NCI-H1436 (cell line): Measurements from ENCODE around the gene WDPCP.
"Not testable (repeated sequence)": the region's sequence is repeated elsewhere in the genome, so short reads cannot be mapped to it uniquely, and the experiment has no call there.

Experiments
- DNase-seq: peaks from one replicate; lab custom pipeline; 2025; lab: John Stamatoyannopoulos, UW

WDPCP gene, protein sequence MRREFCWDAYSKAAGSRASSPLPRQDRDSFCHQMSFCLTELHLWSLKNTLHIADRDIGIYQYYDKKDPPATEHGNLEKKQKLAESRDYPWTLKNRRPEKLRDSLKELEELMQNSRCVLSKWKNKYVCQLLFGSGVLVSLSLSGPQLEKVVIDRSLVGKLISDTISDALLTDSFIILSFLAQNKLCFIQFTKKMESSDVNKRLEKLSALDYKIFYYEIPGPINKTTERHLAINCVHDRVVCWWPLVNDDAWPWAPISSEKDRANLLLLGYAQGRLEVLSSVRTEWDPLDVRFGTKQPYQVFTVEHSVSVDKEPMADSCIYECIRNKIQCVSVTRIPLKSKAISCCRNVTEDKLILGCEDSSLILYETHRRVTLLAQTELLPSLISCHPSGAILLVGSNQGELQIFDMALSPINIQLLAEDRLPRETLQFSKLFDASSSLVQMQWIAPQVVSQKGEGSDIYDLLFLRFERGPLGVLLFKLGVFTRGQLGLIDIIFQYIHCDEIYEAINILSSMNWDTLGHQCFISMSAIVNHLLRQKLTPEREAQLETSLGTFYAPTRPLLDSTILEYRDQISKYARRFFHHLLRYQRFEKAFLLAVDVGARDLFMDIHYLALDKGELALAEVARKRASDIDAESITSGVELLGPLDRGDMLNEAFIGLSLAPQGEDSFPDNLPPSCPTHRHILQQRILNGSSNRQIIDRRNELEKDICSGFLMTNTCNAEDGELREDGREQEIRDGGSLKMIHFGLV

DNA sequence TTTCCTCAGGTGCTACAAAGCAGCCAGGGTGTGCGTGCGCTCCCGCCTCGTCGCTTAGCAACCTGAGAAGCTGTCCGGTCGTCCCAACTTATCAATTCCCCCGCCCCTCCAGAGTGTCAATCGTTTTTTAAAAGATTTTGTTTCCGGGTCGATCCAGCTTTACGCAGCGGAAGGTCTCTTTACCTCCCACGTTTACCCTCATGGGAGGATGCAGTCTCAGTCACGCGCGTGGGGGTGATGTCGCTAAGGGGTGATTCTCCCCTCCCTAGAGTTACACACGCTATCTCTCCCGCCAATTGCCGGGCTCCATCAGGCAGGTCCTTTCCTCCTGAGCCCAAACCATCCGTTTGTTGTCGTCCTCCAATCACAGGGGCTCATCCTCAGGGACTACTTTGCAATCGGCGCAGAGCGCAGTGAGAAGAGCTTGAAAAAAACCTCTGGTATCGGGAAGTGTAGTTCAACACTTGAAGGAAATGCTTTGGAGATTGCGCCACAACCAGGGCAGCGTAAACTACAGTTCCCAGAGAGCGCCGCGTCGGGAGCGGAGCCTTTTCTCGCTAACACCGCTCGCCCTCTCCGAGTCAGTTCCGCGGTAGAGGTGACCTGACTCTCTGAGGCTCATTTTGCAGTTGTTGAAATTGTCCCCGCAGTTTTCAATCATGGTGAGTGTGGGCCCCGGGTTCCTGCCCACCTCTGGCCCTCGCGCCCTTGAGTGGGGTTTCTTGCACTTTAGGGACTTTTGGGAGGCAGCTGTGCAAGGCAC, at the start of gene WDPCP, which contains the start of gene MDH1:
Gene WDPCP, minus strand, starts transcription at position 93 of the 763 bp plus-strand sequence. CDS start 206 bp downstream, outside the sequence.
Gene MDH1, plus strand, starts transcription at position 579 of the 763 bp plus-strand sequence. Its CDS starts 81 bp downstream, at position 660.
- DNase-seq, result peak; percentile 97

DNA sequence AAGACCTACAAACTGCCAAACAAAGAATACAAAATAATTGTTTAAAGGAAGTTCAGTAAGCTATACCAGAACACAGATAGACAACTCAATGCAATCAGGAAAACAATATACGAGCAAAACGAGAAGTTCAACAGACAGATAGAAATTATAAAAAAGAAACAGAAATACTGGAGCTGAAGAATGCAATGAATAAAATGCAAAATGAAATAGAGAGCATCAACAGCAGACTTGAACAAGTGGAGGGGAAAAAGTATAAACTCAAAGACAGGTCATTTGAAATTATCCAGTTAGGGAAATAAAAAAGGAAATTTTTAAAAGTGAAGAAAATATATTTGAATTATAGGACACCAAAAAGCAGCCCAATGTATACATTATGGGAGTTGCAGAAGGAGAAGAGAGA, 44.1 kb upstream of the WDPCP start:
- no peak for DNase-seq

DNA sequence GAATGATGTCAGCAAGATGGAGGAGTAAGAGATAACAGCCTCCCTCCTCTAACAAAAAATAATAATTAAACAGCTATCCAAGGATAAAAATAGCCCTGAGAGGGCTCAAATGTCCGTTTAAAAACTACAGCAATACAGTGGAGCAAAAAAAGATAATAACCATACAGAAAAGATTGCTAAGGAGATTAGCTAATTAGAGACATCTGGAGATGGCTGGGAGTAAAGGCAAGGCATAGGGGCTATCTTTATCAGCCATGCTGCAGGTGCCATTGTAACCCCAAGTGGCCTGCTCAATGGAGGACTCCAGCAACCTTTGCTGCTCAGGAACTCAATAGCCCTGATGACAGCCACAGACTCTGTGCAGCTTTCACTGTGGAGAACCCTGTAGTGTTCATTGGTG, 43.2 kb upstream of the WDPCP start:
- DNase-seq, result no peak

DNA sequence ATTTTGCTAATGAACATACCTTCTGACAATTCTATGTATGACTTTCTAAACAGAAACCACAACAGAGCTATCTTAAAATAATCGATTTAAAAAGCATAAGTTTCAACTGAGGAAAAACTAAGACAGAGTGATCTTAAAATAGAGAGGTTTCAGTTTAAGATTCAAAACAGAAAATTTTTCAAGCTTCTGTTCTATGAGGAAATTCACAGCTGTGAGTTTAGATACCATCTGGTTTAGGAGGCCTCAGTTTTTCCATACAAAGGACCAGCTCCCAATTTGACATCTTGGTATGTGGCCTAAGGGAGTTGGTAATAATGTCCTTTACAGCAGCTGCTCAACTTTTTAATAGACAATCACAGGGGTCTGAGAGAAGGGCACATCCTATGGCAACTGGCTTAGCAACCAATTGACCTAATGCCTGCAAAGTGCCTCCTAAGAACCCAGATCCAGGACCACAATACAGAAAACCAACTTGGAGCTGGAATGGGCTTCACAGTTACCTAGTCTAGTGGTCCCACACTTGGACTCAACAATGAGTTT, 40.2 kb upstream of the WDPCP start:
- no peak for DNase-seq

DNA sequence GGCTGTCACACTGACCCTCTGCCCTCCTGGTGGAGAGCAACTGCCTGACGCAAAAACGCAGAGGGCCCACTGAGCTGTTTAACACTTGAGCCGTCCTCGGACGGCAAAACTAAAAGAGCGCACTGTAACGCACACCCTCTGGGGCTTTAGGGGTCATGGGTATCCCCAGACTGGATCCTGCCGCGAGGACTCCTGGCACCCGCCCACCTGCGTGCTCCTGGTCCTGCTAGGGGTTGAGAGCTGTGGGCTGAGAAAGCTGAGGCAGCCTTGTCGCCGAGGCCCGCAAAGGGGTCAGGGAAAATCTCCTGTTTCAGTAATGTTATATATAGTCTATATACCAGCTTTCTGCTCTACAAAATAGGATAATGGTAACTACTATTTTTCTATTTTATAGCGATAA, 39.6 kb upstream of the WDPCP start:
- DNase-seq, result no peak

DNA sequence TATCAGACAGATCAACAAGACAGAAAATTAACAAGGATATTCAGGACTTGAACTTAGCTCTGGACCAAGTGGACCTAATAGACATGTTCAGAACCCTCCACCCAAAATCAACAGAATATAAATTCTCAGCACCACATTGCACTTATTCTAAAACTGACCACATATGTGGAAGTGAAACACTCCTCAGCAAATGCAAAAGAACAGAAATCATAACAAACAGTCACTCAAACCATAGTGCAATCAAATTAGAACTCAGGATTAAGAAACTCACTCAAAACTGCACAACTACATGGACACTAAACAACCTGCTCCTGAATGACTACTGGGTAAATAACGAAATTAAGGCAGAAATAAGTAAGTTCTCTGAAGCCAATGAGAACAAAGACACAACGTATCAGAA, 35.5 kb upstream of the WDPCP start:
- DNase-seq, result not testable (repeated sequence)

DNA sequence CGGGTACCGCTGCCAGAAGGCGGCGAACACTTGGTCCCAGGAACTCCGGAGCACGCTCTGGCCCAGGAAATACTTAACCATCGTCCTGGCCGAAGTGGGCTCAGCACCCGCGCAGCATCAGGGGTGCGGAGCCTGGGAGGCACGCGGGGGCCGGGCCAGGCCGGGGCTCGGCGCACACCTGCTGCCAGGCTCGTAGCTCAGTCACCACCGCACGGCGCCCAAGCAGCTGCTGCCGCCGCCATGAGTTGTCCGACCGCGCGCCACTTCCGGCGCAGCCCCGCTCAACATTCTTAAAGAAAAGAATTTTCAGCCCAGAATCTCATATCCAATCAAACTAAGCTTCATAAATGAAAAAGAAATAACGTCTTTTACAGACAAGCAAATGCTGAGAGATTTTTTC, 34.5 kb upstream of the WDPCP start:
- DNase-seq, result no peak

DNA sequence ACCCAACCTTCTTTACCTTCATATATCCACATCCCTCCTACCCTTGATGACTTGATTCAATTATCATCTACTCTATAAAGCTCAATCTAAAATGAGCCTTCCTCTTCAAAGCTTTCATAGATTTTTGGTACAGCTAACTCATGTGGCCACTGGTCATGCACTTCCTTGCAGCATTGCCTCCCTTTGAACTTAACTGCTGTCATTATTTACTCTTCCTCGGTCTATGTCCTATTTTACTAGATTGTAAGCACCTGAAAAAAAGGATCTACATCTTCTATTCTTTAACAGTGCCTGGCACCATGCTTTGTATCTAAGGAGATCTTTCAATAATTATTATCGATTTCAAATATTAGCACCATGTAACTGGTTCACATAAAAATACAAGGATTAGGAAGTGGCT, 31.1 kb upstream of the WDPCP start:
- DNase-seq, result no peak

DNA sequence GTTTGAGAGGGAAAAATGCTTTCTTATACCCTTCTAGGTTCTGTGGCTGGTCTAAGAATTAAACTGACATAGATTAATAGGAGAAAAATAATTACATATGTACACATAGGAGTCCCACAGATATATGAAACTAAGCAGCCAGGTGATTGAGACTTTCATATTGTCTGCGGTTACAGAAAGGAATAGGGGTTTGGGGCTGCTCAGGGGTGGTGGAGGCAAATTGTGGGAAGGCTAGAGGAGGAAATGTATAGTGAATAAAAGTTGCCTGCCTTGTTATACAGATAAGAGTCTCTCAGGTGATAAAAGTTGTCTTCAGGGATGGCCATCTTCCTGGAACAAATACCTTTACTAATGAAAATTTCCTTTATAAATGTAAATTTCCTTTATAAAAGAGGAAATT, 29.1 kb upstream of the WDPCP start:
- no peak for DNase-seq

DNA sequence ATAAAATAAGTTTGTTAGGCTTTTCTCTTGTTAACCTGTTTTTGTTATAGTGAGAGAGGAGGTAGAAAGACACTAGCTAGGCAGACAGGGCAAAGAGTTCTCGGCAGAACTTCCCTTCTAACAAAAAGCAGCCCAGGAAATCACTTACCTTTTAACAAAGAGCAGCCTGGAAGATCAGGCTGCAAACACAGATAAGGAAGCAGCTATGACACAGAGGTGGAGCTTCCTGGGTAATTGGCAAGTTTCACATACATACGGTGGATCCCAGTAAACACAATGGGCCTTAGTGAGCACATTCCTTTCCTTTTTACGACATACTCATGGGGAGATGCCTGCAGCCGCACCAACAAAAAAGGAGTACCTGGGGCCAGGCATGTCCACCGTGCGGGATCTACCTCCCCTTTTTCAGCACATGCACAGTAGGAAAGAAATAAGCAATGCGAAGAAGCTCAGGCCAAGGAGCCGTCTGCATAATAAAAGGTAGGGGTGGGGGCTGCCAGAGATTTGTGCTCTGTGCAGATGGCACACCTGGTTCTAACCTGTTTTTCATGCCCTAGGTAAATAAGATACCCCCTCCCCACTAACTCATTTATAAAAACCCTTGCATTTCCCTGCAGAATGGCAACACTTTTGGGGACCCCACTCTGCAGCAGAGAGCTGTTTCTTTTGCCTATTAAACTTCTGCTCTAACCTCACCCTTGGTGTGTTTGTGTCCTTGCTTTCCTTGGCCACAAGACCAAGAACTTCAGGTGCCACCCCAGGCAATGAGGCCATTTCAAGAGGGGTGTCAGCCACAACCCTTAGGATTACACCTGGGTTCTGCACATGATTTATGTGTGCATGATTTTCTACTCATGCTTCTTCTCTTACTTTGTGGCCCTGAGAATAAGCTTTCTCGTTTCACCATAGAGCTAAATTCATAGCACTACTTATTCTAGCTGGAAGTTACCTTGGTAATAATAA, 27.0 kb upstream of the WDPCP start:
- DNase-seq, result no peak

DNA sequence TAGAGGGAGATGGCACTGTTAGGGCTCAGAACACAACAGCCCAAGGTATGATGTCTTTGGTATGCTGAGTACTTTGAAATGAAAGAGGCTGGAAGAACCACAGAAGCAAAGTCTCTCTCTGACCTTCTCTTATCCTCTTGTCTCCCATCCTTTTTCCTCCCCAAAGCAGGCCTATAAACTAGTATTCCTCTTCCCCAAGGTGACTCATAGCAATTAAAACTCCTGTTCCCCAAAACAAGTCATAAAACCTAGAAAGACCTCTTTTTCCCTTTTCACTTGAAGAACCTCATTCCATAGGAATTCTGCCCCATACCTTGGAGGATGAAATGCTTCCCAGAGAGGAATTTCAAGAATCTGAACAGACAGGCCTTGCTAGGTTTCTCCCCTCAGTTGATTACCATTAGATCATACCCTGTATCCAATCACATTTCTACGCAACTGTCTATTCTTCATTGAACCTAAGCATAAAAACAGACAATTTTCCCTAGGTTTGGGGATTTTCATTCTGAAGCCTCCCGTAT, 26.2 kb upstream of the WDPCP start:
- no peak for DNase-seq

DNA sequence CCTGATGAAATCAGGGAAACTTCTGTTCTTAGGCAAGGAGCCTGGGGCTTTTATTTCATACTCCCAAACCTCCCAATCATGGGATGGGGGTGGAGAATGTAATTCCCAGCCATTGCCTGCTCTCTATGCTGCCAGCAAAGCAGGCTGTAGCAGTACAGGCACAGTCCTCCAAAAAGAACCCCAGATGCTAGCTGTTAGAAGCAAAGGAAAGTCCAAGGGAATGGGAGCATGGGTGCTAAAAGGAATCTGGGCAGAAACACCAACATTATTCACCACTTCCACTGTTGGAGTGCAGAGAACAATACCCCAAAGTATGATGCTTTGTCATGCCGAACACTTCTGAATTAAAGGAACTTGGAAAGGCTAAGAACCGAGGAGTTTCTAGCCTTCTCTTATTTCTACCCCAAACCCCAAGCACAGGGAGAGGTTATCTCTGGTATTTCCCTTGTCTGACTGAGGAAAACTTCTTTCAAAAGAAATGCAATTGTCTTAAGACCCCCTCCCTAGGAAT, 25.2 kb upstream of the WDPCP start:
- no peak for DNase-seq

DNA sequence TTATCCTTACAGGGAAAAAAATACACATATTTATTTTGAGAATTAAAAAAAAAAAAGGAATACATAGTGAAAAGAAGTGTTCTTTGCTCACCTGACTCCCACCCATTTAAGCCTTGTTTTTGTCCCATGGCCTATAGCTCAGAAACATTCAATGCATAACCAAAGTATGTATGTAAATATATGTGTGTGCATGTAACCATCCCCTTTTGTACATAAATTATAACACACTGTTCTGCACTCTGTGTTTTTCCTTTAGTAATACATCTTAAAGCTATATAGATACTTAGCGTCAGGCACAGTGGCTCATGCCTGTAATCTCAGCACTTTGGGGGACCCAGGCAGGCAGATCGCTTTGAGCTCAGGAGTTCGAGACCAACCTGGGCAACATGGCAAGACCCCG, 22.2 kb upstream of the WDPCP start:
- no peak for DNase-seq

DNA sequence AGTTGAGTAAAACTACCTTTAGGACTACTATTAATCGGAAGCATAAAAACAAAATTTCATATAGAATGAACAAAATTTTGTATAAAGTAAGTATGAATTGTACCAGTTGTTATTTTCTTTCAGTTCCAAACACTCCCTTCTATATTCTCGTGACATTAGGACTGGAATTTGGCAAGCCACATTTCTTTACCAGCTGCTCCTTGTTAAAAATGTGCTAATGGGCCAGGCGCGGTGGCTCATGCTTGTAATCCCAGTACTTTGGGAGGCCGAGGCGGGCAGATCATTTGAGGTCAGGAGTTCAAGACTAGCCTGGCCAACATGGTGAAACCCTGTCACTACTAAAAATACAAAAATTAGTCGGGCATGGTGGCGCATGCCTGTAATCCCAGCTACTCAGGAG, 20.6 kb upstream of the WDPCP start:
- DNase-seq, result not testable (repeated sequence)

DNA sequence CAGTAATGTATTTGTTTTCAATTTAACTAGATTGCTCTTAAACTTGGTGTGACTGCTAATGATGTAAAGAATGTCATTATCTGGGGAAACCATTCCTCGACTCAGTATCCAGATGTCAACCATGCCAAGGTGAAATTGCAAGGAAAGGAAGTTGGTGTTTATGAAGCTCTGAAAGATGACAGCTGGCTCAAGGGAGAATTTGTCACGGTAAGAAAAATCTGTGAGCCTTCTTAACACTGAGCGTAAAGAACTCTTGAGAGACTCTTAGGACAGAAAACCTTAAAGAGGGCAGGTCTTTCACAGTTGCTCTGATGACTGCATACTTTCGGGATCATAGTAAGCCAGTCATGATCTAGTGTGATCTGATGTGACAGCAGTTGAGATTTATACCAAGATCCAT, 16.4 kb upstream of the WDPCP start:
- no peak for DNase-seq

DNA sequence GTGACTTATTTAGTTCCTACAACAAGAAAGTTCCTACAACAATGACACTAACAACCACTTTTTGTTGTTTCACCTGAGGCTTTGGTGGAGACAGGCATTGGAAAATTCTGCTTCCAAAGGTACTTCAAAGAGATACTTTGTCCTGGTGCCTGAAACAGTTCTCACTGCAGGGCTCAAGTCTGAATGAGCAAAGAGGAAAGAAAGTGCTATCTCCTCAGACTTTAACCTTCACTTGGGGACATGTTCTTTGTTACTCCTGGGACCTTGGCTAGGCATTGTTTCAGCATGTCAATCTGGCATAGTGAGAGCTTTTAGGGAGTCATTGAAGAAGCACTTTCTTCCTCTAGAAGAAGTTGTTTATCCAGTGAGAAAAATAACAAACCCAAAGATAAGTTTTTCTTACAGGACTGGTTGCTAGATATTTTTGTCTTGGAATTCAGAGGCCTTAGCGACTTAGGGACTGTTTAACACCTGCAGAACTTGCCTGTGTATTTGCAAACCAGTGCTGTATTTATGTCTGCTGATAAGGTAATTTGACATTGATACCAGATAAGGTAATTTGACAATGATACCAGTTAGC, 12.7 kb upstream of the WDPCP start:
- no peak for DNase-seq

DNA sequence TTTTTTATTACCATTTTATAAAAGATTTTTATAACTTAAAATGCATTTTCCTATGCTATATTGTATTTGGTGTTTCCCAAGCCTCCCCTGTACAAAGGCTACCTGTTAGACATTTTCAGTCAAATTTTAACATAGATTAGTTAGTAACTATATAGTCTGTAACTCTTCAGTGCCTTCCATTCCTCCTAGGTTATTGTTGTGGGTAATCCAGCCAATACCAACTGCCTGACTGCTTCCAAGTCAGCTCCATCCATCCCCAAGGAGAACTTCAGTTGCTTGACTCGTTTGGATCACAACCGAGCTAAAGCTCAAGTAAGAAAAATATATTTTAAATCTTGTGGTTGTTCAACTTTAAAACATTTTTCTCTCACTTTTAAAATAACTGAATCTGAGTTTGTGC, 10.7 kb upstream of the WDPCP start:
- no peak for DNase-seq

DNA sequence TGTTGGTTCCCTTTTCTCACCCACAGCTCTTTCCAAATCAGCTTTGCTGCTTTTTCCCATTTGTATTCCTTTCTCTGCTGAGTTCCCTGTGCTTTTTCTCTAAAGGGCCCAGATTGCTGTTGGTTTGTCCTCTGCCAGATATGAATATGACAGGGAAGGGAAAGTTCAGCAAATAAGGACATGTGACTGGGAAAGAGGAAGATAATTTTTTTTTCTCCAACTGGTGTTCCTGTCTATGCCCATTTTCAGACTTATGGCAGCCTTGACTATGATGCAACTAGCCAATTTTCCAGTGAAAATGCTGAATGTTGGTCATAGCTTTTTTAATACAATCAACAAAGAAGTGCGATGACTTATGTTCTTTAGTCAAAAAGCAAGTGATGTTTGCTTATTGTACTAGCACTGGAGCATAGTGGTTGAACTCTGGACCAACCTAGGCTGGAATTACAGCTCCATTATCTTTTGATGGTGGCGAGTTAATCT, 8.2 kb upstream of the WDPCP start:
- no peak for DNase-seq

DNA sequence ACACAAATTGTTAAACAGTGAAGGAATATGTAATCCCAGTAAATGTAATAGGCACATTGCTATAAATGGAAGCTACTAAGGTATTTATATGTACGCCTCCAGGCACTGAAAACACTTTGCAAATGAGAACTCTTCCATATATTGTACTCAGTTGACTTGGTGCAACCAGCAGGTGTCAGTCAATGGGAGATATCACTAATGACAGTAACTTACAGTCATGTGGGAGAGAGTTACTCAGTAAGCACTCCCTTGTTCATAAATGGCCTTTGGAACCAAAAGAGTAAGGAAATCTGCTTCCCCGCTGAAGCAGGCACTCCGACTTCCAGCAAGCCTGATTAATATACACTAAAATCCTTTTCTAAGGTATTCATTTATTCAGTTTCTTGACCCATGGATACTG, 6.4 kb upstream of the WDPCP start:
- DNase-seq, result no peak

DNA sequence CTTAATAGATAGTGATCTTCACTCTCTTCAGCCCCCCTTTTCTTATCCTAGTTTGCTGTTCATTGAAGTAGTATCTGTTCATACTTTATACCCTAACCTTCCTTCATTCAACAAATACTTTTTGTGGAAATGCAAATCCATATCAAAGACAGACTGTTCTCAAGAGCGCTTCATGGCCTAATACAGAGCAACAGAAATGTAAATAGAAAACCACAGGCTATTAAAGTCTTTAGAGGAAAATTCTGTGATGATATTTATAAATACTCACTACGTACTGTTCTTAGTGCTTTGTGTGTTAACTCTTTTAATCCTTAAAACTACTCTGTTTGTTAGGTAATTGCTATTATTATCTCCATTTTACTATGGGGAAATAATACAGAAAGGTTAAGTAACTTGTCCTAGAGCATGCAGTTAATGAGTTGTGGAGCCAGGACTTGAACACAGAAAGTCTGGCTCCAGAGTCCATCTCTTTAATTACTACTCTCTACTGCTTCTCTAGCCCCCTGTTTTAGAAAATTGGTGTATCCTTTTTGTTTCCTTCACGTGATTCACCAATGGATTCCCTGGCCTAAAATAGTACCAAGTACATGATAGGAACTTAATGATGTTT, 3.4 kb upstream of the WDPCP start:
- no peak for DNase-seq
